HG03139 (cell line): Measurements from ENCODE around the gene PPM1K.
"Not testable (repeated sequence)": the region's sequence is repeated elsewhere in the genome, so short reads cannot be mapped to it uniquely, and the experiment has no call there.

Source experiments
- ATAC-seq: cut with Tn5 transposase; IDR thresholded peaks from one replicate; pipeline ENCODE4 v1.9.1; 2021; ENCODE audit not compliant: unreplicated experiment

Gene PPM1K

GRCh38 chr4:88284439-88285234 lies at the start of gene PPM1K:
Gene PPM1K, minus strand, starts transcription at chr4:88284561. Its CDS starts 5,978 bp downstream, at chr4:88278583.
- peak; percentile 80 for ATAC-seq

GRCh38 chr4:88333741-88334405 lies 49.5 kb upstream of the PPM1K start:
- no peak for ATAC-seq

GRCh38 chr4:88327665-88328064 lies 43.3 kb upstream of the PPM1K start:
- no peak for ATAC-seq

GRCh38 chr4:88320780-88321373 lies 36.5 kb upstream of the PPM1K start:
- peak; percentile 99 for ATAC-seq

GRCh38 chr4:88320224-88320779 lies 35.9 kb upstream of the PPM1K start:
- peak; percentile 34 for ATAC-seq

GRCh38 chr4:88318751-88319350 lies 34.5 kb upstream of the PPM1K start:
- ATAC-seq = no peak

GRCh38 chr4:88315460-88316017 lies 31.2 kb upstream of the PPM1K start:
- ATAC-seq = no peak

- not testable (repeated sequence) for ATAC-seq
Observed at GRCh38 chr4:88313088-88313624, 28.8 kb upstream of the PPM1K start.

- ATAC-seq = no peak
Observed at GRCh38 chr4:88308587-88308986, 24.2 kb upstream of the PPM1K start.

GRCh38 chr4:88297725-88298454 lies 13.5 kb upstream of the PPM1K start:
- ATAC-seq = no peak

- no peak for ATAC-seq
Observed at GRCh38 chr4:88297212-88297516, 12.8 kb upstream of the PPM1K start.

- ATAC-seq = no peak
Observed at GRCh38 chr4:88296413-88297211, 12.3 kb upstream of the PPM1K start.

- ATAC-seq = no peak
Observed at GRCh38 chr4:88295656-88296055, 11.3 kb upstream of the PPM1K start.

- ATAC-seq = no peak
Observed at GRCh38 chr4:88291003-88291402, 6.6 kb upstream of the PPM1K start.

- ATAC-seq = no peak
Observed at GRCh38 chr4:88286897-88287296, 2.5 kb upstream of the PPM1K start.

GRCh38 chr4:88285235-88285653 lies 883 bp upstream of the PPM1K start:
- ATAC-seq = no peak

GRCh38 chr4:88283661-88284438 lies 511 bp downstream of the PPM1K start:
- ATAC-seq = peak; percentile 8

GRCh38 chr4:88280228-88280795 lies 4.0 kb downstream of the PPM1K start:
- no peak for ATAC-seq
